SK-N-SH treated with all-trans-retinoic acid at 6 μM for 48 hours (cell line): ENCODE results near the gene MAPK6.

Experiments used
- ATAC-seq: fragments of 200-7000 bp; cut with Tn5 transposase; 3 replicates; pipeline ENCODE4 v1.9.1; 2020; ENCODE audit warnings: mild to moderate bottlenecking, moderate library complexity
- ARNTL ChIP-seq: fragments of 450-650 bp; formaldehyde crosslinking; IDR thresholded peaks from 2 replicates; pipeline ENCODE4 v1.5.0; 2020; ENCODE audit warnings: low read depth, mild to moderate bottlenecking, moderate library complexity, borderline replicate concordance
- BACH2 ChIP-seq: fragments of 250-450 bp; sonication (Bioruptor Pico); IDR thresholded peaks from 2 replicates; pipeline ENCODE4 v1.9.0; 2021; ENCODE audit warnings: mild to moderate bottlenecking, borderline replicate concordance
- CSDC2 ChIP-seq: fragments of 250-450 bp; sonication (Bioruptor Pico); IDR thresholded peaks from 2 replicates; pipeline ENCODE4 v1.5.0; 2020; ENCODE audit warnings: mild to moderate bottlenecking, moderate library complexity
- CSRNP3 ChIP-seq: fragments of 250-450 bp; sonication (Bioruptor Pico); IDR thresholded peaks from 2 replicates; pipeline ENCODE4 v1.5.1; 2021; ENCODE audit warnings: mild to moderate bottlenecking, moderate library complexity
- ESRRG ChIP-seq: fragments of 250-450 bp; sonication (Bioruptor Pico); IDR thresholded peaks from 2 replicates; pipeline ENCODE4 v1.6.1; 2021; ENCODE audit warnings: mild to moderate bottlenecking
- GLIS3 ChIP-seq: fragments of 250-450 bp; sonication (Bioruptor Pico); IDR thresholded peaks from 2 replicates; pipeline ENCODE4 v1.5.0; 2020; ENCODE audit warnings: mild to moderate bottlenecking, moderate library complexity
- ISL1 ChIP-seq: fragments of 250-450 bp; sonication (Bioruptor Pico); IDR thresholded peaks from 2 replicates; pipeline ENCODE4 v2.1.2; 2022; ENCODE audit warnings: mild to moderate bottlenecking, moderate library complexity
- OSR1 ChIP-seq: fragments of 250-450 bp; sonication (Bioruptor Pico); IDR thresholded peaks from 2 replicates; pipeline ENCODE4 v1.8.0; 2022; ENCODE audit warnings: moderate library complexity, mild to moderate bottlenecking, inconsistent platforms
- POU6F1 ChIP-seq: fragments of 250-450 bp; sonication (Bioruptor Pico); IDR thresholded peaks from 2 replicates; pipeline ENCODE4 v1.8.0; 2021; ENCODE audit warnings: low read depth, mild to moderate bottlenecking, moderate library complexity, borderline replicate concordance
- PPARA ChIP-seq: fragments of 250-450 bp; sonication (Bioruptor Pico); IDR thresholded peaks from 2 replicates; pipeline ENCODE4 v1.5.0; 2020; ENCODE audit warnings: mild to moderate bottlenecking, borderline replicate concordance
- RARB ChIP-seq: fragments of 250-450 bp; sonication (Bioruptor Pico); IDR thresholded peaks from 2 replicates; pipeline ENCODE4 v1.8.0; 2021; ENCODE audit warnings: mild to moderate bottlenecking, moderate library complexity
- SNAI2 ChIP-seq: fragments of 250-450 bp; sonication (Bioruptor Pico); IDR thresholded peaks from 2 replicates; pipeline ENCODE4 v1.5.0; 2020; ENCODE audit warnings: mild to moderate bottlenecking, moderate library complexity
- TCF4 ChIP-seq: fragments of 250-450 bp; sonication (Bioruptor Pico); IDR thresholded peaks from 2 replicates; pipeline ENCODE4 v1.8.0; 2021; ENCODE audit warnings: mild to moderate bottlenecking, moderate library complexity, borderline replicate concordance
- TOX ChIP-seq: fragments of 250-450 bp; sonication (Bioruptor Pico); IDR thresholded peaks from 2 replicates; pipeline ENCODE4 v1.8.0; 2021; ENCODE audit warnings: mild to moderate bottlenecking, moderate library complexity, borderline replicate concordance
- ZC3H10 ChIP-seq: fragments of 250-450 bp; sonication (Bioruptor Pico); IDR thresholded peaks from 2 replicates; pipeline ENCODE4 v1.5.1; 2021; ENCODE audit warnings: mild to moderate bottlenecking, moderate library complexity
- ZFP3 ChIP-seq: fragments of 250-450 bp; sonication (Bioruptor Pico); IDR thresholded peaks from 2 replicates; pipeline ENCODE4 v1.5.0; 2020; ENCODE audit warnings: mild to moderate bottlenecking, moderate library complexity
- ZFP30 ChIP-seq: fragments of 450-650 bp; formaldehyde crosslinking; IDR thresholded peaks from 2 replicates; pipeline ENCODE4 v1.5.0; 2022; ENCODE audit warnings: mild to moderate bottlenecking, moderate library complexity
- ZNF565 ChIP-seq: fragments of 450-650 bp; formaldehyde crosslinking; conservative IDR thresholded peaks from 2 replicates; pipeline ENCODE4 v1.5.0; 2020; ENCODE audit warnings: low read depth, mild to moderate bottlenecking, moderate library complexity
- ZNF70 ChIP-seq: fragments of 450-650 bp; formaldehyde crosslinking; IDR thresholded peaks from 2 replicates; pipeline ENCODE4 v1.5.0; 2020; ENCODE audit warnings: mild to moderate bottlenecking, moderate library complexity
- ZNF8 ChIP-seq: fragments of 450-650 bp; formaldehyde crosslinking; IDR thresholded peaks from 2 replicates; pipeline ENCODE4 v1.5.0; 2020; ENCODE audit warnings: mild to moderate bottlenecking, moderate library complexity
- TF ChIP-seq, protein P1 (sequence below): fragments of 250-450 bp; sonication (Bioruptor Pico); IDR thresholded peaks from 2 replicates; pipeline ENCODE4 v1.8.0; 2020; ENCODE audit warnings: mild to moderate bottlenecking, moderate library complexity, borderline replicate concordance
- TF ChIP-seq, protein P2 (sequence below): fragments of 250-450 bp; sonication (Bioruptor Pico); IDR thresholded peaks from 2 replicates; pipeline ENCODE4 v1.5.0; 2020; ENCODE audit warnings: mild to moderate bottlenecking, moderate library complexity

MAPK6 gene

GRCh38 chr15:52083603-52084002 lies 64.6 kb downstream of the MAPK6 start:
- TF ChIP-seq CSRNP3 (CRISPR knock-in tag) (no peak), ZNF565 (CRISPR knock-in tag) (no peak), TCF4 (no peak), TOX (CRISPR knock-in tag) (no peak), GLIS3 (CRISPR knock-in tag) (no peak), ESRRG (CRISPR knock-in tag) (no peak), PPARA (CRISPR knock-in tag) (no peak), ZFP30 (CRISPR knock-in tag) (no peak)
- TF ChIP-seq, protein P1, sequence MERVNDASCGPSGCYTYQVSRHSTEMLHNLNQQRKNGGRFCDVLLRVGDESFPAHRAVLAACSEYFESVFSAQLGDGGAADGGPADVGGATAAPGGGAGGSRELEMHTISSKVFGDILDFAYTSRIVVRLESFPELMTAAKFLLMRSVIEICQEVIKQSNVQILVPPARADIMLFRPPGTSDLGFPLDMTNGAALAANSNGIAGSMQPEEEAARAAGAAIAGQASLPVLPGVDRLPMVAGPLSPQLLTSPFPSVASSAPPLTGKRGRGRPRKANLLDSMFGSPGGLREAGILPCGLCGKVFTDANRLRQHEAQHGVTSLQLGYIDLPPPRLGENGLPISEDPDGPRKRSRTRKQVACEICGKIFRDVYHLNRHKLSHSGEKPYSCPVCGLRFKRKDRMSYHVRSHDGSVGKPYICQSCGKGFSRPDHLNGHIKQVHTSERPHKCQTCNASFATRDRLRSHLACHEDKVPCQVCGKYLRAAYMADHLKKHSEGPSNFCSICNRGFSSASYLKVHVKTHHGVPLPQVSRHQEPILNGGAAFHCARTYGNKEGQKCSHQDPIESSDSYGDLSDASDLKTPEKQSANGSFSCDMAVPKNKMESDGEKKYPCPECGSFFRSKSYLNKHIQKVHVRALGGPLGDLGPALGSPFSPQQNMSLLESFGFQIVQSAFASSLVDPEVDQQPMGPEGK (CRISPR knock-in tag) = no peak
- no peak for ATAC-seq

DNA sequence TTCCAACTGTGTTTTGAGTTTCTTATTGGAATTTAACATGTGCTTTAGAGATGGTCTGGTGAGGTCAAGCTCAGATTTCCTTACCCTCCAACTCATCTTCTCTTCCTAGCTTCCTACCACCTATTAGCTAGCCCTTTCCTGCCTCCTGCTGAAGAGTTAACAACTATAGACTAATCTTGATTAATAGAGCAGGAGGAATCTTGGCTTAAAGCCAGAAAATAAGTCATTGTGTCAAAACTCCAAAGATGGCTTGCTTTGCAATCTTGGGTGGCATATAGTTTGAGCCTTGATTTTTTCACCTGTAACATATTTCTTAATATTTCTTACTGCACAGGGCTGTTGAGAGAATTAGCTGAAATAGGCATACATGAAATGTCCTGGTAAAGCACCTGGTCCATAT lies 66.3 kb downstream of the MAPK6 start:
- TF ChIP-seq TOX (CRISPR knock-in tag) = no peak
- TF ChIP-seq ZNF565 (CRISPR knock-in tag) = no peak
- TF ChIP-seq PPARA (CRISPR knock-in tag) = no peak
- no peak for TF ChIP-seq ZNF8 (CRISPR knock-in tag)
- TF ChIP-seq ISL1 (CRISPR knock-in tag) = no peak
- TF ChIP-seq ZFP30 (CRISPR knock-in tag) = no peak
- TF ChIP-seq ZNF70 (CRISPR knock-in tag) = no peak
- no peak for TF ChIP-seq SNAI2 (CRISPR knock-in tag)
- TF ChIP-seq ZC3H10 = no peak
- no peak for TF ChIP-seq RARB
- ATAC-seq = no peak

DNA sequence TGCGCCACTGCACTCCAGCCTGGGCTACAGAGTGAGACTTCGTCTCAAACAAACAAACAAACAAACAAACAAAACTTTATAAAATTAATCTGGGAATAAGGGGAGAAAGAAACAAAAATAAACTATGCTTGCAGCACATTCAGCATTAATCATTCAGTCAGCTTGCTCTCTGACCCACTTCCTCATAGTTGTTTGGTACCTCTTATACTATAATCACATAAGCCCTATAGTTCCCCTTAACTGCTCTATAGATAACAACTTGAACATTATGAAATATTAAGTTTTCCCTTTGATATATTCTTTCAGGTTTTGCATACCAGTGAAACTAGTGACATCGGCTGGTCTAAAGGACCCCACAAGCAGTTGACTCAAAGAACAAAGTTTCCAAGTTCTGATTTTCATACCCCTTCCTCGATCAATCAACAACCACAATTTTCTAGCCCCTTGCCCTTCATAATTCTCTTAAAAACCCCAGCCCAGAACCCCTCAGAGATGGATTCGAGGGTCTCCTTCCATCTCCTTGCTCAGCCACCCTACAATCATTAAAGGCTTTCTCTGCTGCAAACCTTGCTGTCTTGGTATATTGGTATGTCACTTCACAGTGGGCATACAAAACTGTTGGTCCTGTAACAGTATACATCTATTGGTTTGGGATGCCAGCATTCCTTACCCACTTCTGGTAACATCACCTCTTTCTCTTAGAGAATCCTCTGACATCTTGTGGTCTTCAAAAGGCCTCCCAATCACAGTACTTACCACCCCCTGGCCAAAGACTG lies 67.2 kb downstream of the MAPK6 start:
- ATAC-seq = no peak
- no peak for TF ChIP-seq PPARA (CRISPR knock-in tag)
- TF ChIP-seq, protein P2, sequence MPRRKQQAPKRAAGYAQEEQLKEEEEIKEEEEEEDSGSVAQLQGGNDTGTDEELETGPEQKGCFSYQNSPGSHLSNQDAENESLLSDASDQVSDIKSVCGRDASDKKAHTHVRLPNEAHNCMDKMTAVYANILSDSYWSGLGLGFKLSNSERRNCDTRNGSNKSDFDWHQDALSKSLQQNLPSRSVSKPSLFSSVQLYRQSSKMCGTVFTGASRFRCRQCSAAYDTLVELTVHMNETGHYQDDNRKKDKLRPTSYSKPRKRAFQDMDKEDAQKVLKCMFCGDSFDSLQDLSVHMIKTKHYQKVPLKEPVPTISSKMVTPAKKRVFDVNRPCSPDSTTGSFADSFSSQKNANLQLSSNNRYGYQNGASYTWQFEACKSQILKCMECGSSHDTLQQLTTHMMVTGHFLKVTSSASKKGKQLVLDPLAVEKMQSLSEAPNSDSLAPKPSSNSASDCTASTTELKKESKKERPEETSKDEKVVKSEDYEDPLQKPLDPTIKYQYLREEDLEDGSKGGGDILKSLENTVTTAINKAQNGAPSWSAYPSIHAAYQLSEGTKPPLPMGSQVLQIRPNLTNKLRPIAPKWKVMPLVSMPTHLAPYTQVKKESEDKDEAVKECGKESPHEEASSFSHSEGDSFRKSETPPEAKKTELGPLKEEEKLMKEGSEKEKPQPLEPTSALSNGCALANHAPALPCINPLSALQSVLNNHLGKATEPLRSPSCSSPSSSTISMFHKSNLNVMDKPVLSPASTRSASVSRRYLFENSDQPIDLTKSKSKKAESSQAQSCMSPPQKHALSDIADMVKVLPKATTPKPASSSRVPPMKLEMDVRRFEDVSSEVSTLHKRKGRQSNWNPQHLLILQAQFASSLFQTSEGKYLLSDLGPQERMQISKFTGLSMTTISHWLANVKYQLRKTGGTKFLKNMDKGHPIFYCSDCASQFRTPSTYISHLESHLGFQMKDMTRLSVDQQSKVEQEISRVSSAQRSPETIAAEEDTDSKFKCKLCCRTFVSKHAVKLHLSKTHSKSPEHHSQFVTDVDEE (CRISPR knock-in tag) = no peak
- TF ChIP-seq ZFP30 (CRISPR knock-in tag) = no peak
- no peak for TF ChIP-seq BACH2 (CRISPR knock-in tag)
- TF ChIP-seq SNAI2 (CRISPR knock-in tag) = no peak
- TF ChIP-seq ARNTL (CRISPR knock-in tag) = no peak
- no peak for TF ChIP-seq POU6F1 (CRISPR knock-in tag)
- no peak for TF ChIP-seq OSR1

DNA sequence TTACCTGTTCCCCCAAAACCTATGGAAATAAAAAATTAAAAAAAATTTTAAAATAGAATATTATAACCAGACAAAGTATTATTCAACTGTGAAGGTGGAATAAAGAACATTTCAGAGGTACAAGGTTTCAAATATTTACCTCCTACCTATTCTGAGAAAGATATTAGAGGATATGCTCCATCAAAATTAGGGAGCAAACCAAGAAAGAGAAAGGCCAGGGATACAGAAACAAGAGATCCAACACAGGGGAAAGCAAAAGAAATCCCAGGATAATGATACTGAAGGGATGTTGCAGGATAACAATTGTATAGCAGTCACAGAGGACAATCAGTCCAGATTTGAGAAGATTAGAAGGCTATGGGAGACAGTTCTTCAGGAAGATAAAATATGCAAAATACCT lies 71.2 kb downstream of the MAPK6 start:
- ATAC-seq = no peak
- TF ChIP-seq BACH2 (CRISPR knock-in tag) (no peak), TCF4 (no peak), SNAI2 (CRISPR knock-in tag) (no peak), OSR1 (no peak), PPARA (CRISPR knock-in tag) (no peak), ZFP3 (CRISPR knock-in tag) (no peak), POU6F1 (CRISPR knock-in tag) (no peak), CSDC2 (CRISPR knock-in tag) (no peak)
- TF ChIP-seq, protein P1 (CRISPR knock-in tag) = no peak
